Activated T-cell treated with anti-CD3 and anti-CD28 coated beads for 4 hours (primary cell): ENCODE data around the gene TRIO.

Experiments used
- DNase-seq: peaks from one replicate; pipeline ENCODE4 v3.0.0-alpha.2; 2020

TRIO gene

DNA sequence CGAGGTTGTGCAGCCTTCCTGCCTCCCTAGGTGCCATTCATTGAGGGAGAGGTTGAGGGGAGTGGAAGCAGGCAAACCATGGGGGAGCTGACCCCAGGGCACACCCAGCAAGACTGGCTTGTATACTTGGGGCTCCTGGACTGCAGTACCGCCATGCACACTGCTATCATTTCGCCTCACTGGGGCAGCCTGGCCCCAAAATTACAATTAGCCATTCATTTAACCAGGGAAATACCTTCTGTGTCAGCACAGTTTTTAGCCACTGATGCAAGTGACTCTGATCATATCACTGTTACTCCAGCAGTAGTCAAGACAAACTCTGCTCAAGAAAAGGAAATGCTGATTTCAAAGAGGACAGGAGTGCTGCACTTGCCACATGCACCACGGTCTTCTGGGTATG is 109.7 kb downstream of the TRIO start:
- DNase-seq = no peak

DNA sequence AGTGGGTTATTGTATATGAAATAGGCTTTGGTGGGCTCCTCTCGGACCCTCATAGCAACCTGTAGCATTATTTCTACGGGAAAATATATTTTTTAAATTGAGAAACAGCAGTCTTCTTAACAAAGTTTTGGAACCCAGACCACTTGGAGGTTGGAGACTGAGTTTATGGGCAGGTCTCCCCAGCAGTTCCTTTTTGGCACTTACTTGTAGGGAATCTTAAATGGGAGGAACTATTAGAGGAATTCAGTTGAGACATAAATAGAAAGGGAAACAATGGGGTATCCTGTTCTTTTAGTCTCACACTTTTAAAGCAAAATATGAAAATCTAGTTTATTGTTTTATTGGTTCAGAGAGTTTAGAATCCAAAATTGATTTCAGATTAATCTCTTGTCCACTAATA is 111.5 kb downstream of the TRIO start:
- no peak for DNase-seq

DNA sequence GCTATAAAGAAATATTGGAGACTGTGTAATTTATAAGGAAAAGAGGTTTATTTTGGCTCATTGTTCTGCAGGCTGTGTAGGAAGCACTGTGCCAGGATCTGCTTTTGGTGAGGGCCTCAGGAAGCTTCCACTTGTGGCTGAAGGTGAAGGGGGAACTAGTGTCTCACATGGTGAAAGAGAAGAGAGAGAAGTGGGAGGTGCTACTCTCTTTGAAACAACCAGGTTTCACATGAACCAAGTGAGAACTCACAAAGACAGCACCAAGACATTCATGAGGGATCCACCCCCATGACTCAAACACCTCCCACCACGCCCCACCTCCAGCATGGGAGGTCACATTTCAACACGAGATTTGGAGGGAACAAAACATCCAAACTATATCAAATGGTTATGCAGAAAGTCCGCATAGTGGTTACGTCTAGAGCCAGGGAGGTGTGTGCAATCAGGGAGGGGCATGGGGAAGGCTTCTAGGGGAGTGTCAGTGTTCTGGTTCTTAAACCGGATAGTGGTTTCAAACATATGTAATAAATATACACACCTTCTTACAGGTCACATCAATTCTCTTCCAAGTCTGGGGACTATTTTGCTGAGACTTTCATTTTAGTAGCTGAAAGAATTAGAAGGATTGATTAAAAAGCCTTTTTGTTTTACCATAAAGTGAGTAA is 113.0 kb downstream of the TRIO start:
- DNase-seq = no peak

GRCh38 chr5:14256756-14257393 is 113.7 kb downstream of the TRIO start:
- DNase-seq = no peak

- DNase-seq = no peak
Measured at GRCh38 chr5:14257995-14258403, 114.9 kb downstream of the TRIO start.

- no peak for DNase-seq
Measured at GRCh38 chr5:14258840-14259239, 115.7 kb downstream of the TRIO start.

DNA sequence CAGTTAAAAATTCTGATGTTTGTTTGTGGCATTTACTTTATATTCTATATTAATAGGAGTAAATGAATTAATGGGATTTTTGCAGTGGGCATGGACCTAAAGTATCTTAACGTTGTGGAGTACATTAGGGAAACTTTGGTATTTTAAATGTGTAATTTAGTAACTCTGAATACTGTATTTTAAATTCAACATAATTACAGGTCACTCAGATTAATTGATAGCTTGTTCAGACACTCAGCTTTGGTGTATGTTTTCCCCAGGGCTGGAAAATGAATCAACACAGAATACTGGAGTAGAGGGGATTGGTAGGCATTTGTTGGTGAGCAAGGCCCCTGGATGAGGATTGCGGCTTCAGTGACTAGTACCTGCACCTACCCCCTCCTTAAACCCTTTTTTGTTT is 117.5 kb downstream of the TRIO start:
- DNase-seq = no peak

DNA sequence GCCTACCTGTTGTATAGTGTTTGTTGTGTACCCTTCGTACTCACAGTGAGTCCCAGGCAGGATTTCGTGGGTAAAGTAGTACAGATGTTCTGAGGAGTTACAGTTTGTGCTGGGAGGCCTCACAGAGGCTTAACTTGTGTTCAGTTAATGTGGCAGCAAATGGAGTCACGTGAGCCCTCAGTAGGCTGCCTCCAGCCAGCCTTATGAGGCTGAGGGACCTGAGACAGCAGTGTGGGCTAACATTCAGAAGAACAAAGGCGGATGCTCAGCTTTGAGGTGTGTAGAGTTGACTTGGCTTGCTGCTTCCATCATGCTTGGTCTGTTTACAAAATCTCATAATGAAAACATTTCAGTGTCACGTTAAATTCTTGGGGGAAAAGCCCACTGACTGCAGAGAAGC is 118.1 kb downstream of the TRIO start:
- no peak for DNase-seq

DNA sequence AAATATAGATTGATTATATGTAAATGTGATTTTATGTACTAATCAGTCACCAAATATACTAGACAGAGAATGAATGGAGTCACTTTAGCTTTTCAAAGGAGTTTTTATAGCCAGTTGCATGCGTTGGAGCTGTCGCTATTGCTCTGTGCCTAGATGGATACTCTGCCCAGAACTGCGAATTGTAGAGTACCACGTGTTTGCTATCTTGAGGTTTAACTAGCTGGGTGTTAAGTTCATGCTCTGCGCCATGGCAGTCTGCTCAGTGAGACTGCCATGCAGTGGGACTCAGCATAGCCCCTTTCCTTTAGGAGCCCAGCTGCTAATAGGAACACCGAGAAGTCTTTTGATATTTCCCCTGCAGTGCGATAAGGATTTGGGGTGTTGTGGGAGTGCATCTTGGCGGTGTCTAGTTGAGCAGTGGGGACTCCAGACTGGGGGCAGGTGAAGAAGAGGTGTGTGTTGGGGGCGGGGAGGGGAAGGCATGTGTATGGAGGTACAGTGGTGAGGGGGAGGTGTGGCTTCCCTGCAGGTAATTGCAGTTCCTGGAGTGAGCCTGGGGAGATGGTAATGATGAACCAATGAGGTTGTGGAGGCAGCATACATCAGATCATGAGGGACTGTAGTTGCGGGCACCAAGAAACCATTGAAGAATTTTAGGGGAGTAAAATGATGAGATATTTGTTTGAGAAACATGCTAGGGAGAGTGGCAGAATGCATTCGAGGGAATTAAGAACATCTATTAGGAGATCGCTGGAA is 118.9 kb downstream of the TRIO start:
- no peak for DNase-seq

DNA sequence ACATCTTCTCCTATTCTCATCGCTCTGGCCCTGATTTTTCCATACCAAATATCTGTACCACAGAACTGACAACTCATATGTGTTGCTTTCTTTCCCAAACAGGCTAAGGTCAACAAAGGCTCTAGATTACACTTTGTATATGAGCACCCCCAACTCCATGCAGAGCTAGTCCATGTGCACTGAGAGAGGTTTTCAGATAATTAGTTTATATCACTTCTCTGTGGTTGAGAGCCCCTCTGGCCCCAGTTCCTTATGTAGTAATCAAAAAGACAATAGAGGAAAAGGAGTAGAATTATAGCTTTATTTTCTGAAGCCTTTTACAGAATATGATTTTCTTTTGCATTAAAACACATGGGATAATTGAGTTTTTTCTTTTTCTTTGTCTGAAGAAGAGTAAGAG is 120.0 kb downstream of the TRIO start:
- no peak for DNase-seq

GRCh38 chr5:14263699-14264098 is 120.6 kb downstream of the TRIO start:
- no peak for DNase-seq

DNA sequence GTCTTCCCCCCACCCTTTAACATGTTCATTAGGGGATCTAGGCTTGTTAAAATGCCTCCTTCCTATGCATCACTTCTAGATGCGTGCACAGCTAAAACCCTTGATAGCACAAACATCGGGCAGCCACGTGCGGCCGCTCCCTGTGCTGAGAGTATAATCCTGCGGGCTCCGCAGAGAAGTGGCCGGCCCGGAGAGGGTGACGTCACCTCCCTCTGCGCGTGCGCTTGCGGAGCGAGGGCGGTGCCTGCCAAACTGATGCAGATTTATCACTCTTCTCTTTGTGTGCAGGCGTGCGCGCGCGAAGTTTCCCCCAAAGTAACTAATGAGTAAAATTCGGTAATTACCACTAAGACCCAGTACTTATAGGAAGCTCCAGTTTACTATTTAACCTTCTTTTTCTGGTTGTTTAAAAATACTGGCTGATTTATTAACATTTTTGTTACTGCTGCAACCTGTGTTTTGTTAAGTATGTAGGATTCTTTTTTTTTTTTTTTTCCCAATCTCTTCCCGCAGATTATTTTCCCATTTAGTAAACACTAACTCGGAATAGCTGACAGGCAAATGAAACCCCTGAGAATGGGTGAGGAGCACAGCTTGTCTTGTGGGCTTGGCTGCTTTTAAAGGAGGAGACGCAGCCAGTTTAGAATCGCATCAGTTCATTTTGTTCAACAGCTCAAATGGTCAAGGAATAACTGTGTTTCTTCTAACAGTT is 121.6 kb downstream of the TRIO start:
- peak; percentile 59 for DNase-seq

DNA sequence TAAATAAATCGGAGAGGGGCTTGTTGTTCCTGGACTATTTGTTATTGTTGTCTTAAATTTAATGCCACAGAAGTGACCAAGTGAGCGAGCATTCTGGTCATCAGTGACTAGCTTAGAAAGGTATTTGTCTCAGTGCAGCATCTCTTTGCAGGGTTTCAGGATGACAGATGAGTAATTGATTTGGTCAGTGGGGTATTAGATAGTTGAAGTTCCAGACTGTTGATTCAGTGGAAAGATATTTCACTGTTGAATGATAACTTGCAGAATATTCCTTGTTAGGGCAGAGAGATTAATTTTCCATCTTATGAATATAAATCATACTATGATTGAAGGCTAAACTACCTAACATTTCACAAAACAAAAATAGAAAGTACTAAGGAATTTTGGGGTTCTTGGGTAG is 122.4 kb downstream of the TRIO start:
- no peak for DNase-seq

GRCh38 chr5:14266171-14266570 is 123.0 kb downstream of the TRIO start:
- DNase-seq = no peak

GRCh38 chr5:14266686-14267085 is 123.5 kb downstream of the TRIO start:
- DNase-seq = no peak

GRCh38 chr5:14267166-14267838 is 124.2 kb downstream of the TRIO start:
- no peak for DNase-seq

DNA sequence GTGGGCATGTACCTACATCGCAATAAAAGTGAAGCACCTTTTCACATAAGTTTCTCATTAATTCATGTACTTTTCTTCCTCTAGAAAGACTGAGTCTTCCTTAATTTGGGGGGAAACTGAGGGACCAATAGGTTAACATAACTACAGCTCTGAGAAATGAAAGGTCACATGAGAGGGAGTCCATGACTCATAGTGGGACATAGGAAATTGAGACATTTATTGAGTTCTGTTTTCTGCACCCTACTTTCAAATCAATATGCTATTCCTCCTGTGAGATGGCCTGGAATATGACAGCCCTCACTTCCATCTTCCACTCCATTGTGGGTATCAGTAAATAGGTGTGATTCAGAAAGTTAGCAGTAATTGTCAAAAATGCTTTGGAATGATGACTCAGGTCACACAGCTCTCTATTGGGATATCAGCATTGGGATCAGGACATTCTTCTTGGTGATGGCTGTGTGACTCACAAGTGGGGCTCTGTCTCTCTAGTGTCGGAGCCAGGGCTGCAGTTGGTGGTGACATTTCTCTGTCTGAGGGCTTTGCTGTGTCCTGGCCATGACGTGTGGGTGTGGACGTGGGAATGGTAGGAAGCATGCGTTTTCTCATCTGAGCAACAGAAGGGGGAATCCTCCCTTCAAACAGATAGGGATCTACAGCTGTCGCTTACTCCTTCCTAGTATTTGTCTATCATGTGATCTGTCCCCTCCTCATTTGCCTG is 125.0 kb downstream of the TRIO start:
- no peak for DNase-seq

GRCh38 chr5:14268738-14269137 is 125.6 kb downstream of the TRIO start:
- DNase-seq = no peak

GRCh38 chr5:14269395-14269794 is 126.3 kb downstream of the TRIO start:
- DNase-seq = no peak

DNA sequence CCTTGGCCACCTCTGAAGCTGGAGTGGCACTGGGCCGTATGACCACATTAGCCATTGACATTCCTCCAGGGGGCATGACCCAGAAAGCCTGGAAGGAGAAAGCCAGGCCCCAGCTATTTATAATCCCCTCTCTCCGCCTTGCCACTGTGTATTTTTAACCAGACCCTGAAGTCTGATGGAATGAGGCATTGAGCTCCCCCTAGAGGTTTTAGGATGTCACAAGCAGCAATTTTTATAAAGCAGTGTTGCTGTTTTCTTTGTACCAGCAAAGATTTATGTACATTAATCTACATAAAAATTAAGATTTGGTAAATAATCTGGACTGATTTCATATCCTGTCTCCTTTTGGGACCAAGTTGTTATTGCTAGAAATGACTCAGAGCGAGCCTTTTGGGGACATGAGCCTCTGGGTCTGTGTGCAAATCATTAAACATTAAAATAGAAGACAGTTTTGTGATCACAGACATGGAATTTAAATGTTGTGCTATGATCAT is 127.1 kb downstream of the TRIO start:
- no peak for DNase-seq

- no peak for DNase-seq
Measured at GRCh38 chr5:14272548-14273205, 129.5 kb downstream of the TRIO start.
